Activated CD8-positive, alpha-beta T cell treated with anti-CD3 and anti-CD28 coated beads for 36 hours (primary cell): Measurements from ENCODE around the gene GOLT1A. TPM values are rescaled to one million over a fixed set of nuclear protein-coding genes. Genes with fewer than 3 reads are reported as not detected.

ENCODE experiments used
- ATAC-seq: fragments of 200-7000 bp; cut with Tn5 transposase; one replicate; pipeline ENCODE4 v1.10.0; 2021; ENCODE audit warnings: mild to moderate bottlenecking, moderate library complexity
- CTCF ChIA-PET: fragments of 350-600 bp; sonication (Branson Sonifier 250); formaldehyde crosslinking; loops from one replicate; lab custom pipeline; 2021; ENCODE audit warnings: antibody characterized with exemption; lab: Charles Lee
- POLR2A ChIA-PET: fragments of 350-600 bp; sonication (Branson Sonifier 250); formaldehyde crosslinking; loops from one replicate; lab custom pipeline; 2021; ENCODE audit warnings: antibody characterized with exemption; lab: Charles Lee
- DNase-seq: peaks from one replicate; pipeline ENCODE4 v3.0.0-alpha.2; 2020
- H3K27ac Mint-ChIP-seq: one replicate; pipeline ENCODE4 v1.8.0; 2021; ENCODE audit warnings: mild to moderate bottlenecking, mixed read lengths
- H3K27me3 Mint-ChIP-seq: one replicate; pipeline ENCODE4 v1.8.0; 2021; ENCODE audit warnings: mixed read lengths
- H3K36me3 Mint-ChIP-seq: one replicate; pipeline ENCODE4 v1.8.0; 2021; ENCODE audit warnings: low read depth, mixed read lengths
- H3K4me1 Mint-ChIP-seq: one replicate; pipeline ENCODE4 v1.8.0; 2021; ENCODE audit warnings: low read depth, mixed read lengths
- H3K4me3 Mint-ChIP-seq: one replicate; pipeline ENCODE4 v1.8.0; 2021; ENCODE audit warnings: mild to moderate bottlenecking, moderate library complexity, mixed read lengths
- H3K9me3 Mint-ChIP-seq: one replicate; pipeline ENCODE4 v1.8.0; 2021; ENCODE audit warnings: mixed read lengths
- CTCF ChIP-seq: fragments of 200-600 bp; IDR thresholded peaks from one replicate; pipeline ENCODE4 v1.8.0; 2022; ENCODE audit warnings: antibody characterized with exemption, mild to moderate bottlenecking
- intact Hi-C: fragments of 100-400 bp; cut with micrococcal nuclease; formaldehyde crosslinking; loops from one replicate; pipeline ENCODE4 v1.10.0; 2022
- total RNA-seq, 2 experiments: library from RNA; stranded (reverse); gene quantifications; one replicate each; pipeline ENCODE4 v1.2.3, GENCODE V29; 2021

Gene GOLT1A
- total RNA-seq, 2 experiments from 2014 or later: not detected

- Mint-ChIP-seq H3K27ac (no peak within 1 kb of the TSS), H3K27me3 (peaks cover 8% of the 10 kb centered on the region), H3K9me3 (no peaks in the 10 kb centered on the region), H3K4me1 (peaks cover 15% of the 10 kb centered on the region), H3K36me3 (no peaks in the 10 kb centered on the region), H3K4me3 (no peak within 1 kb of the TSS)
- intact Hi-C loops: no loop called here
- DNase-seq: no peak
- ChIA-PET POLR2A (interaction anchor here (0.7 kb wide), 1 partner anchor 13 kb away, joined by 3 read pairs; no protein-coding TSS in a partner anchor), CTCF (interaction anchor here (1.1 to 3.7 kb wide), 2 partner anchors 10 to 33 kb away, joined by 3 to 24 read pairs; no protein-coding TSS in a partner anchor)
- no peak for ATAC-seq
- no peak for TF ChIP-seq CTCF
Observed at GRCh38 chr1:204196068-204196795, 17.6 kb downstream of the GOLT1A start, which contains the start of gene KISS1. KISS1 (minus strand) TSS chr1:204196491; CDS start chr1:204192876, 3,615 bp downstream.

DNA sequence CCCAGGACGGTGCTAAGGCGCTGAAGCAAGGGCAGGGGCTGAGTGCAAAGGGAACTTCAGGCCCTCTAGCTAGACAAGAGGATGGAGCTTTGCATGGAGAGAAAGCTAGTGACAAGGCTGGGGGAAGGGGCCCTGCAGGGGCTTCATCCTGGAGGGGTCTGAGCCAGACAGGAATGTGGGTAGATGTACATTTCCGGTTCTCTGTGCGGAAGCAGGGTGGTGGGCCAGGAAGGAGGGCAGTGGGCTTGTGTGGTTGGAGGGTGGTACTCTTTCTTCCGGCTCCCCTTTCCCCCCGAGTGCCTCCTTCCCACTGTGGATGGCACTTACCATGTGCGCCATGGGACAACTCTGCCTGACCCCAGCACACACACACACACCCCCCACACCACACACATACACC is 19.0 kb downstream of the GOLT1A start:
- TF ChIP-seq CTCF: no peak
- intact Hi-C loops: no loop called here
- no peaks in the 10 kb centered on the region for H3K9me3 Mint-ChIP-seq
- DNase-seq (no peak), ATAC-seq (no peak)
- H3K4me1 Mint-ChIP-seq: peaks cover 21% of the 10 kb centered on the region
- ChIA-PET CTCF (no interaction called here), POLR2A (no interaction called here)
- H3K4me3 Mint-ChIP-seq: no peak overlapping the region
- H3K36me3 Mint-ChIP-seq: no peaks in the 10 kb centered on the region
- no peak overlapping the region for H3K27ac Mint-ChIP-seq
- peaks cover 8% of the 10 kb centered on the region for H3K27me3 Mint-ChIP-seq

- CTCF ChIA-PET: no interaction called here
- Mint-ChIP-seq H3K4me3 (no peak overlapping the region), H3K9me3 (no peaks in the 10 kb centered on the region), H3K27me3 (peaks cover 12% of the 10 kb centered on the region), H3K36me3 (no peaks in the 10 kb centered on the region), H3K27ac (no peak overlapping the region), H3K4me1 (peaks cover 26% of the 10 kb centered on the region)
- ATAC-seq: no peak
- POLR2A ChIA-PET: no interaction called here
- no peak for DNase-seq
- intact Hi-C loops: no loop called here
- TF ChIP-seq CTCF: no peak
Observed at GRCh38 chr1:204194080-204194479, 19.7 kb downstream of the GOLT1A start.

DNA sequence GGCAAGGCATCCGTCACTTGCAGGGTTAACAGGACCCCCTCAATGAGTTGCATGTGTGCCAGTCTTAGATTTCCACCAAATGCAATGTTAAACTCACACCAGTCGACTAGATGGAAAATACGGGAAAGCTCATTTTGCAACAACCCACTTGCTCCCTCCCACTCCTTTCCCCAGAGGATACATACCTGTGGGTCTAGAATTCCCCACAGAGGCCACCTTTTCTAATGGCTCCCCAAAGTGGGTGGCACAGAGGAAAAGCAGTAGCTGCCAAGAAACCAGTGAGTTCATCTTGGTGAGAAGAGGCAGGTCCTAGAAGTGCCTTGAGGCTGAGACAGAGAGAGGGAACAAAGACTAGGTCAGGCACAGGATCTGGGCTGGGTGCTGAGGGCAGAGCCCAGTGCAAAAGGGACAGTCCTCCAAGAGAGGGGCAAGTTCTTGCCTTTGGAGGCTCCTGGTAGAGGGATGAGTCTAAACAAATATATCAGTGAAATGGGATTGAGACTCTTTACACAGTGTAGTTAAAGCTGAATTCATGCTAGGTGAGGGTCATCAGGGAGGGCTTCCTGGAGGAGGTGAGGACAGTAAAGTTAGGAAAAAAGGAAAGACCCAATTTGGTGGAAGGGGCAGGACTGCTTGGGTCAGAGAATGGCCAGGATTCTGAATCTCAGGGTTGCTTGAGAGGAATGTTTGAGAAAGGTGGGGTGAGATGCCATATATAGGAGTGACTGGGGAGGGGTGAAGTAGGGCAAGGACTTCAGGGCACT is 21.0 kb downstream of the GOLT1A start:
- POLR2A ChIA-PET: interaction anchor here (0.6 kb wide), 2 partner anchors 508 to 949 kb away, joined by 3 read pairs; no protein-coding TSS in a partner anchor
- Mint-ChIP-seq H3K36me3 (no peaks in the 10 kb centered on the region), H3K4me3 (no peak overlapping the region), H3K4me1 (peaks cover 29% of the 10 kb centered on the region), H3K9me3 (no peaks in the 10 kb centered on the region), H3K27me3 (peaks cover 22% of the 10 kb centered on the region), H3K27ac (no peak overlapping the region)
- DNase-seq (no peak), ATAC-seq (no peak)
- no peak for TF ChIP-seq CTCF
- intact Hi-C loops: no loop called here
- CTCF ChIA-PET: interaction anchor here (1.0 to 6.3 kb wide), 5 partner anchors 14 to 206 kb away, joined by 3 to 44 read pairs (median 4); no protein-coding TSS in a partner anchor
